Fibroblast of mammary gland (primary cell): Measurements from ENCODE around the gene ABHD1.
"Not testable (repeated sequence)": the region's sequence is repeated elsewhere in the genome, so short reads cannot be mapped to it uniquely, and the experiment has no call there.

Experiments
- DNase-seq: peaks from one replicate; pipeline ENCODE4 v3.0.0-alpha.2; 2010; ENCODE audit warnings: low read depth
- H3K4me3 ChIP-seq: 2 replicates; pipeline ENCODE4 v1.5.1; 2011; ENCODE audit warnings: low read depth, mild to moderate bottlenecking, low read length, moderate library complexity; ENCODE audit not compliant: control insufficient read depth
- TF ChIP-seq, protein P1 (sequence below): conservative IDR thresholded peaks from 2 replicates; pipeline ENCODE4 v1.5.1; 2011; ENCODE audit warnings: low read depth, low read length, inconsistent platforms; ENCODE audit not compliant: control insufficient read depth, insufficient read depth

The ABHD1 gene

GRCh38 chr2:27100036-27100435, 23.6 kb upstream of the ABHD1 start:
- TF ChIP-seq, protein P1, sequence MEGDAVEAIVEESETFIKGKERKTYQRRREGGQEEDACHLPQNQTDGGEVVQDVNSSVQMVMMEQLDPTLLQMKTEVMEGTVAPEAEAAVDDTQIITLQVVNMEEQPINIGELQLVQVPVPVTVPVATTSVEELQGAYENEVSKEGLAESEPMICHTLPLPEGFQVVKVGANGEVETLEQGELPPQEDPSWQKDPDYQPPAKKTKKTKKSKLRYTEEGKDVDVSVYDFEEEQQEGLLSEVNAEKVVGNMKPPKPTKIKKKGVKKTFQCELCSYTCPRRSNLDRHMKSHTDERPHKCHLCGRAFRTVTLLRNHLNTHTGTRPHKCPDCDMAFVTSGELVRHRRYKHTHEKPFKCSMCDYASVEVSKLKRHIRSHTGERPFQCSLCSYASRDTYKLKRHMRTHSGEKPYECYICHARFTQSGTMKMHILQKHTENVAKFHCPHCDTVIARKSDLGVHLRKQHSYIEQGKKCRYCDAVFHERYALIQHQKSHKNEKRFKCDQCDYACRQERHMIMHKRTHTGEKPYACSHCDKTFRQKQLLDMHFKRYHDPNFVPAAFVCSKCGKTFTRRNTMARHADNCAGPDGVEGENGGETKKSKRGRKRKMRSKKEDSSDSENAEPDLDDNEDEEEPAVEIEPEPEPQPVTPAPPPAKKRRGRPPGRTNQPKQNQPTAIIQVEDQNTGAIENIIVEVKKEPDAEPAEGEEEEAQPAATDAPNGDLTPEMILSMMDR: no peak
- DNase-seq: no peak
- H3K4me3 ChIP-seq: no peak overlapping the region

GRCh38 chr2:27102329-27102728, 21.3 kb upstream of the ABHD1 start:
- no peak overlapping the region for H3K4me3 ChIP-seq
- DNase-seq: no peak
- TF ChIP-seq, protein P1: no peak

DNA sequence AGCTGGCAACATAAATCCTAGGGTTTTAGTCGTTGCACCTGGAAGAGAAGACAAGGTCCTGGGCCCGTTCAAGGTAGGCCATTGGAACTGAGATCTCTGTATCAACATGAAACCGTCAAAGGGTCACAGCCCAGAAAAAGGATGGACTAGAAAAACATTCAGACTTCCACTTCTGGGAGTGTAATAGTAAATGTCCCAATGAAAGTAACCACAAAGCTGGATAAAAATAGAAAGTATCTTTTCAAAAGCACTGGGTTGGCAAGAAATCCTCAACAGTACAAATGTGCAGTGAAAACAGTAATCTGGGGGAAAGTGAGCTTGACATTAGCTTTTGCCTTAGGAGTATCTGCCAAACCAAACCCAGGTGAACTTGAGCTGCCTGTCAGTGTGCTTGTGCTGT, 17.6 kb upstream of the ABHD1 start:
- no peak for DNase-seq
- TF ChIP-seq, protein P1: no peak
- H3K4me3 ChIP-seq: no peak overlapping the region

DNA sequence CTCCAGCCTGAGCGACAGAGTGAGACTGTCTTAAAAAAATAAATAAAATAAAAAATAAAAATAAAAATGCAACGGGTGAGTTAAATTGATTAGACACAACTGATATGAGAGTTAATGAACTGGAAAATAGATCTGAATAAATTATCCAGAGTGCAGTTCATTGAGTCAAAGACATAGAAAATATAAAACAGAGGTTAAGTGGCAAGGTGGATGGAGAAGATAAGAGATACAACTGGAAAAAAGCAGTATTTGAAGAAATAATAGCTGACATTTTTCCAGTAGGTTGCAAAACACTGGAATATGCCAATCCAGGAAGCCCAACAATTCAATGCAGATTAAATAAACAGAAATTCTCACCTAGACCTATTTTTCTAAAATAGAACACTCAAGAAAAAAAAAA, 15.4 kb upstream of the ABHD1 start:
- TF ChIP-seq, protein P1: no peak
- DNase-seq: no peak
- H3K4me3 ChIP-seq: no peak overlapping the region

GRCh38 chr2:27109083-27109482, 14.5 kb upstream of the ABHD1 start:
- no peak for DNase-seq
- no peak overlapping the region for H3K4me3 ChIP-seq
- TF ChIP-seq, protein P1: no peak

- DNase-seq: not testable (repeated sequence)
These were observed 12.8 kb upstream of the ABHD1 start for GRCh38 chr2:27110603-27111352.

GRCh38 chr2:27111392-27112078, 12.1 kb upstream of the ABHD1 start:
- H3K4me3 ChIP-seq: not testable (repeated sequence)

More at GRCh38 chr2:27110603-27111352, 12.8 kb upstream of the ABHD1 start:
- not testable (repeated sequence) for H3K4me3 ChIP-seq

More at GRCh38 chr2:27111392-27112078, 12.1 kb upstream of the ABHD1 start:
- DNase-seq: not testable (repeated sequence)
